Glutamatergic neuron (in vitro differentiated cells): ENCODE measurements around the gene CCNT1. TPM values are rescaled to one million over a fixed set of nuclear protein-coding genes. Genes with fewer than 3 reads are reported as not detected.
A peak's percentile ranks its signal among the peaks of the same experiment; 100 is the strongest.
"Not testable (repeated sequence)": the region's sequence is repeated elsewhere in the genome, so short reads cannot be mapped to it uniquely, and the experiment has no call there.

ENCODE experiments used
- DNase-seq: peaks from one replicate; pipeline ENCODE4 v3.0.0; 2022
- H3K27ac Mint-ChIP-seq: one replicate; pipeline ENCODE4 v1.8.0; 2020; ENCODE audit warnings: mild to moderate bottlenecking, mixed read lengths, inconsistent platforms; ENCODE audit not compliant: unreplicated experiment
- H3K27me3 Mint-ChIP-seq: one replicate; pipeline ENCODE4 v1.8.0; 2020; ENCODE audit warnings: mild to moderate bottlenecking, moderate library complexity, mixed read lengths, inconsistent platforms; ENCODE audit not compliant: unreplicated experiment
- H3K36me3 Mint-ChIP-seq: one replicate; pipeline ENCODE4 v1.8.0; 2020; ENCODE audit warnings: mild to moderate bottlenecking, mixed read lengths, inconsistent platforms; ENCODE audit not compliant: unreplicated experiment
- H3K4me1 Mint-ChIP-seq: one replicate; pipeline ENCODE4 v1.8.0; 2020; ENCODE audit warnings: mild to moderate bottlenecking, low read depth, mixed read lengths, inconsistent platforms; ENCODE audit not compliant: unreplicated experiment
- H3K4me3 Mint-ChIP-seq: one replicate; pipeline ENCODE4 v1.8.0; 2020; ENCODE audit warnings: mild to moderate bottlenecking, mixed read lengths, inconsistent platforms; ENCODE audit not compliant: unreplicated experiment
- H3K9me3 Mint-ChIP-seq: one replicate; pipeline ENCODE4 v1.8.0; 2020; ENCODE audit warnings: mild to moderate bottlenecking, moderate library complexity, mixed read lengths, inconsistent platforms; ENCODE audit not compliant: unreplicated experiment
- total RNA-seq: library from RNA; stranded (reverse); fragmentation: NEBNext Ultra II Directional; extraction: Animal tissue kit (Norgen Biotek cat#: 25700); gene quantifications from one replicate; pipeline ENCODE4 v1.2.1, GENCODE V29; 2021; ENCODE audit not compliant: unreplicated experiment
- TF ChIP-seq, protein P1 (sequence below): fragments of 200-600 bp; sonication (generic); IDR thresholded peaks from one replicate; pipeline ENCODE4 v1.5.0; 2021; ENCODE audit not compliant: partially characterized antibody, unreplicated experiment

CCNT1 gene
- total RNA-seq, 1 donor from 2014 or later: 42.5 TPM

DNA sequence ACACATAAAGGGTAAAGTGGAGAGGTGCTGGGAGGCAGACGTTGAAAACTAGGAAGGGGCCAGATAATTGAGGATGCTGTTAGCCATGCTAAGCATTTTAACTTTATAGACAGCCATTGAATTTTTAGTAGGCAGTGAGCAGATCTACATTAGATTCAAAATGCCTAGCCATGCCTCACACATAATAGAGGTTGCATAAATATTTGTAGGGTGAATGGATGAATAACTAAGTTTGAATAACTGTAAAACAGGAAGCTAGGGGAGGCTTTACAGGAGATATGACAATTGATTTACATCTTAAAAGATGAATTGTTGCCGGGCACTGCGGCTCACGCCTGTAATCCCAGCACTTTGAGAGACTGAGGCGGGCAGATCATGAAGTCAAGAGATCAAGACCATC, 12.3 kb upstream of the CCNT1 start:
- peaks cover 4% of the 10 kb centered on the region for H3K27me3 Mint-ChIP-seq
- TF ChIP-seq, protein P1, sequence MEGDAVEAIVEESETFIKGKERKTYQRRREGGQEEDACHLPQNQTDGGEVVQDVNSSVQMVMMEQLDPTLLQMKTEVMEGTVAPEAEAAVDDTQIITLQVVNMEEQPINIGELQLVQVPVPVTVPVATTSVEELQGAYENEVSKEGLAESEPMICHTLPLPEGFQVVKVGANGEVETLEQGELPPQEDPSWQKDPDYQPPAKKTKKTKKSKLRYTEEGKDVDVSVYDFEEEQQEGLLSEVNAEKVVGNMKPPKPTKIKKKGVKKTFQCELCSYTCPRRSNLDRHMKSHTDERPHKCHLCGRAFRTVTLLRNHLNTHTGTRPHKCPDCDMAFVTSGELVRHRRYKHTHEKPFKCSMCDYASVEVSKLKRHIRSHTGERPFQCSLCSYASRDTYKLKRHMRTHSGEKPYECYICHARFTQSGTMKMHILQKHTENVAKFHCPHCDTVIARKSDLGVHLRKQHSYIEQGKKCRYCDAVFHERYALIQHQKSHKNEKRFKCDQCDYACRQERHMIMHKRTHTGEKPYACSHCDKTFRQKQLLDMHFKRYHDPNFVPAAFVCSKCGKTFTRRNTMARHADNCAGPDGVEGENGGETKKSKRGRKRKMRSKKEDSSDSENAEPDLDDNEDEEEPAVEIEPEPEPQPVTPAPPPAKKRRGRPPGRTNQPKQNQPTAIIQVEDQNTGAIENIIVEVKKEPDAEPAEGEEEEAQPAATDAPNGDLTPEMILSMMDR: no peak
- no peak for DNase-seq

GRCh38 chr12:48720737-48721136, 4.2 kb upstream of the CCNT1 start:
- Mint-ChIP-seq H3K9me3 (peaks cover 17% of the 10 kb centered on the region), H3K36me3 (peaks cover 15% of the 10 kb centered on the region)
- not testable (repeated sequence) for H3K4me3 Mint-ChIP-seq, H3K4me1 Mint-ChIP-seq, DNase-seq, H3K27me3 Mint-ChIP-seq, H3K27ac Mint-ChIP-seq

More for the DNA sequence above, 12.3 kb upstream of the CCNT1 start:
- Mint-ChIP-seq H3K36me3 (no peaks in the 10 kb centered on the region), H3K4me1 (no peaks in the 10 kb centered on the region), H3K4me3 (no peak overlapping the region), H3K27ac (no peak overlapping the region), H3K9me3 (no peaks in the 10 kb centered on the region)

DNA sequence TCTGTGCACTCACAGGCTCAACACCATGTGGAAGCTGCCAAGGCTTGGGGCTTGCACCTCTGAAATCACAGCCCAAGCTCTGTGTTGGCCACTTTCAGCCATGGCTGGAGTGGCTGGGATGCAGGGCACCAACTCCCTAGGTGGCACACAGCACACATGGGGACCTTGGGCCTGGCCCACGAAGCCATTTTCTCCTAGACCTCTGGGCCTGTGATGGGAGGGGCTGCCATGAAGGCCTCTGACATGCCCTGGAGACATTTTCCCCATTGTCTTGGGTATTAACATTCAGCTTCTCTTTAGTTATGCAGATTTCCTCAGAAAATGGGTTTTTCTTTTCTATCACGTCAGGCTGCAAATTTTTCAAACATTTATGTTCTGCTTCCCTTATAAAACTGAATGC, 3.7 kb upstream of the CCNT1 start:
- peaks cover 15% of the 10 kb centered on the region for H3K36me3 Mint-ChIP-seq
- not testable (repeated sequence) for H3K27me3 Mint-ChIP-seq, H3K27ac Mint-ChIP-seq, DNase-seq, H3K4me3 Mint-ChIP-seq, H3K4me1 Mint-ChIP-seq
- H3K9me3 Mint-ChIP-seq: peaks cover 17% of the 10 kb centered on the region

DNA sequence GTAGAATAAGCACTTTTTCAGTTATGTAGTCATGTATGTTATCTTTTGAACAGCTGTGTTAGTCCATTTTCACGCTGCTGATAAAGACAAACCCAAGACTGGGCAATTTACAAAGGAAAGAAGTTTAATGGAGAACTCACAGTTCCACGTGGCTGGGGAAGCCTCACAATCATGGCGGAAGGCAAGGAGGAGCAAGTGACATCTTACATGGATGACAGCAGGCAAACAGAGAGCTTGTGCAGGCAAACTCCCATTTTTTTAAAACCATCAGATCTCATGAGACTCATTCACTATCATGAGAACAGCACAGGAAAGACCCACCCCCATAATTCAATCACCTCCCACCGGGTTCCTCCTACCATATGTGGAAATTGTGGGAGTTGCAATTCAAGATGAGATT, 2.5 kb upstream of the CCNT1 start:
- not testable (repeated sequence) for H3K4me1 Mint-ChIP-seq, H3K27ac Mint-ChIP-seq, H3K4me3 Mint-ChIP-seq, H3K27me3 Mint-ChIP-seq, DNase-seq
- peaks cover 20% of the 10 kb centered on the region for H3K9me3 Mint-ChIP-seq
- peaks cover 15% of the 10 kb centered on the region for H3K36me3 Mint-ChIP-seq

- Mint-ChIP-seq H3K4me3 (peak overlapping the region; percentile 93), H3K9me3 (peaks cover 20% of the 10 kb centered on the region), H3K27ac (peak overlapping the region; percentile 94), H3K36me3 (peaks cover 15% of the 10 kb centered on the region), H3K27me3 (peaks cover 10% of the 10 kb centered on the region), H3K4me1 (peaks cover 6% of the 10 kb centered on the region)
- TF ChIP-seq, protein P1: no peak
- DNase-seq: no peak
These were observed 767 bp upstream of the CCNT1 start for GRCh38 chr12:48717252-48717695.

GRCh38 chr12:48716168-48716492, 377 bp downstream of the CCNT1 start:
- H3K36me3 Mint-ChIP-seq: peaks cover 13% of the 10 kb centered on the region
- TF ChIP-seq, protein P1: no peak

DNA sequence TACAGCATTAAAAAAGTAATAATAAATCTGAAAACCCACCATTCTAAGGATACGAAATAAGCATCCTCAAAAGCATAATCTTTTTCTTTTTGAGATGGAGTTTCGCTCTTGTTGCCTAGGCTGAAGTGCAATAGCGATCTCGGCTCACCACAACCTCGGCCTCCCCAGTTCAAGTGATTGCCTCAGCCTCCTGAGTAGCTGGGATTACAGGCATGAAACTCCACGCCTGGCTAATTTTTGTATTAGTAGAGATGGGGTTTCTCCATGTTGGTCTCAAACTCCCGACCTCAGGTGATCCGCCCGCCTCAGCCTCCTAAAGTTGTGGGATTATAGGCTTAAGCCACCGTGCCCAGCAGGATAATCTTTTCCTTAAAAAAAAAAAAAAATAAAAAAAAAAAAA, 4.3 kb downstream of the CCNT1 start:
- Mint-ChIP-seq H3K9me3 (peaks cover 10% of the 10 kb centered on the region), H3K36me3 (no peaks in the 10 kb centered on the region), H3K4me3 (no peak overlapping the region), H3K27me3 (peaks cover 7% of the 10 kb centered on the region), H3K27ac (no peak overlapping the region), H3K4me1 (peaks cover 6% of the 10 kb centered on the region)
- DNase-seq: no peak
- TF ChIP-seq, protein P1: no peak

More at GRCh38 chr12:48716168-48716492, 377 bp downstream of the CCNT1 start:
- Mint-ChIP-seq H3K4me1 (peaks cover 6% of the 10 kb centered on the region), H3K27me3 (peaks cover 10% of the 10 kb centered on the region), H3K9me3 (peaks cover 20% of the 10 kb centered on the region), H3K27ac (peak overlapping the region; percentile 94), H3K4me3 (peak overlapping the region; percentile 93)
- no peak for DNase-seq

DNA sequence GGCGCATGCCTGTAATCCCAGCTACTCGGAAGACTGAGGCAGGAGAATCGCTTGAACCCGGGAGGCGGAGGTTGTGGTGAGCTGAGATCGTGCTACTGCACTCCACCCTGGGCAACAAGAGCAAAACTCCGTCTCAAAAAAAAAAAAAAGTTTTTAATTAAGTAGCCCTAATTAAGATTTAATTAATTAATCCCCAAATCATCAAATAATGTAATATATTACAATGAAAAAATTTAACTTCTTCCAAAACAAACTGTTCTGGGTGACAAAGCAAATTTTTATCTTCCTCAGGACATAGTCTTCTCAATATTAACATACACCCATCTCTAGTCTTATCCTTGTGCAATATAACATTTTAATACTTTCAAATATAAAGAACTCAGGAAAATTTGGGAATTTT, 17.7 kb downstream of the CCNT1 start:
- H3K4me3 Mint-ChIP-seq, H3K27ac Mint-ChIP-seq, H3K27me3 Mint-ChIP-seq, H3K36me3 Mint-ChIP-seq, DNase-seq, H3K4me1 Mint-ChIP-seq, H3K9me3 Mint-ChIP-seq: not testable (repeated sequence)
